SH-SY5Y (cell line): ENCODE results near the gene CSF1.

Experiments used
- GATA2 ChIP-seq: IDR thresholded peaks from 2 replicates; pipeline ENCODE4 v1.6.1; 2011; ENCODE audit warnings: mild to moderate bottlenecking, low read depth, low read length
- GATA3 ChIP-seq: IDR thresholded peaks from 2 replicates; pipeline ENCODE4 v1.6.1; 2011; ENCODE audit warnings: low read depth, mild to moderate bottlenecking, low read length, moderate library complexity

- TF ChIP-seq GATA2, result no peak
- TF ChIP-seq GATA3, result no peak
These were observed 39.4 kb downstream of the CSF1 start for GRCh38 chr1:109950038-109950437.
